Breast epithelium (tissue), 4 donors: ENCODE measurements around the gene CTNNA2. TPM values are rescaled to one million over a fixed set of nuclear protein-coding genes. Genes with fewer than 3 reads are reported as not detected.

Experiments used
- DNase-seq, 2 donors: peaks; one replicate each; pipeline ENCODE4 v3.0.0-alpha.2; 2019; ENCODE audit warnings: low spot score in 2 of 2
- H3K27ac ChIP-seq, 2 donors: fragments of 200-600 bp; sonication (generic) in 1 of 2; one replicate each; pipeline ENCODE4 v1.5.1; 2016 to 2019; ENCODE audit warnings: mild to moderate bottlenecking in 1 of 2
- H3K27me3 ChIP-seq, 2 donors: fragments of 200-600 bp; sonication (generic) in 1 of 2; one replicate each; pipeline versions ENCODE4 v1.5.1 to v1.6.0; 2017 to 2019; ENCODE audit warnings: control low read depth in 1 of 2, mild to moderate bottlenecking in 1 of 2
- H3K36me3 ChIP-seq: fragments of 200-600 bp; one replicate; pipeline ENCODE4 v1.5.1; 2019
- H3K4me1 ChIP-seq, 2 donors: fragments of 200-600 bp; sonication (generic); one replicate each; pipeline ENCODE4 v1.5.1; 2016 to 2019; ENCODE audit warnings: control low read depth in 1 of 2
- H3K4me3 ChIP-seq, 3 donors: fragments of 200-600 bp; sonication (generic); 1 replicate in 2 of 3; 2 replicates in 1 of 3; pipeline ENCODE4 v1.5.1; 2016 to 2019; ENCODE audit warnings: mild to moderate bottlenecking in 3 of 3, moderate library complexity in 2 of 3
- H3K9me3 ChIP-seq, 2 donors: fragments of 200-600 bp; sonication (generic) in 1 of 2; one replicate each; pipeline ENCODE4 v1.5.1; 2016 to 2019; ENCODE audit warnings: control low read depth in 1 of 2
- POLR2A ChIP-seq: fragments of 450-650 bp; IDR thresholded peaks from one replicate; pipeline ENCODE4 v1.6.1; 2016; ENCODE audit warnings: antibody characterized with exemption, mild to moderate bottlenecking, moderate library complexity
- POLR2AphosphoS5 ChIP-seq, 3 donors: sonication (generic); formaldehyde crosslinking; IDR thresholded peaks; one replicate each; pipeline ENCODE4 v1.6.1; 2017; ENCODE audit warnings: antibody characterized with exemption in 3 of 3
- intact Hi-C: fragments of 100-400 bp; cut with DNase I; formaldehyde crosslinking; loops from one replicate; pipeline ENCODE4 v1.15.1; 2023; ENCODE audit warnings: low total_unique reads
- total RNA-seq, 3 donors: library from RNA; depleted of rRNA; stranded (reverse); fragments of >200 nt; gene quantifications; one replicate each; pipeline ENCODE4 v1.1.0, GENCODE V29; 2016
- TF ChIP-seq, protein P1 (sequence below), 3 donors: fragments of 450-650 bp; IDR thresholded peaks; one replicate each; pipeline ENCODE4 v1.5.1; 2016 to 2017; ENCODE audit warnings: antibody characterized with exemption in 3 of 3, mild to moderate bottlenecking in 3 of 3, moderate library complexity in 3 of 3

Gene CTNNA2
- total RNA-seq, 3 donors from 2014 or later: 0.16 TPM; not detected in 2

DNA sequence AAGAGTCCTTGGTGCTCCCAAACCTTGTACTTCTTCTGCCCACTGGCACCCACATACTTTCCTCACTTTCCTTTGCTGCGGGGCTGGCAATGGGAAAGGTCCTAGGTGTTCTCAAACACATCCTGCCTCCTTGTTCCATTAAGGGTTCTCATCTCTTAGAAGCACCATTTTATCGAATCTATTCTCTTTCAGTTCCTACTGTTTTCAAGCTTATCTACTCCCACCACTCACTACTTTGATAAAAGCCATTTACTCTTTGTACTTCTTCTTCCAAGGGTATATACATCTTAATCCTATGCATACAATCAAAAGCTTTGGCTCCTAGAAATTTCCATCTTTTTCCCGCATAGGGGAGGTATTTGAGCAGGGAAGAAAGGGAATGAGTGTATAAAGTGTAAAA lies 868.8 kb downstream of the CTNNA2 start:
- H3K4me3 ChIP-seq: no peak overlapping the region
- no peak for DNase-seq
- H3K27ac ChIP-seq: no peak overlapping the region
- intact Hi-C loops: no loop called here
- no peaks in the 10 kb centered on the region for H3K27me3 ChIP-seq
- TF ChIP-seq, protein P1, sequence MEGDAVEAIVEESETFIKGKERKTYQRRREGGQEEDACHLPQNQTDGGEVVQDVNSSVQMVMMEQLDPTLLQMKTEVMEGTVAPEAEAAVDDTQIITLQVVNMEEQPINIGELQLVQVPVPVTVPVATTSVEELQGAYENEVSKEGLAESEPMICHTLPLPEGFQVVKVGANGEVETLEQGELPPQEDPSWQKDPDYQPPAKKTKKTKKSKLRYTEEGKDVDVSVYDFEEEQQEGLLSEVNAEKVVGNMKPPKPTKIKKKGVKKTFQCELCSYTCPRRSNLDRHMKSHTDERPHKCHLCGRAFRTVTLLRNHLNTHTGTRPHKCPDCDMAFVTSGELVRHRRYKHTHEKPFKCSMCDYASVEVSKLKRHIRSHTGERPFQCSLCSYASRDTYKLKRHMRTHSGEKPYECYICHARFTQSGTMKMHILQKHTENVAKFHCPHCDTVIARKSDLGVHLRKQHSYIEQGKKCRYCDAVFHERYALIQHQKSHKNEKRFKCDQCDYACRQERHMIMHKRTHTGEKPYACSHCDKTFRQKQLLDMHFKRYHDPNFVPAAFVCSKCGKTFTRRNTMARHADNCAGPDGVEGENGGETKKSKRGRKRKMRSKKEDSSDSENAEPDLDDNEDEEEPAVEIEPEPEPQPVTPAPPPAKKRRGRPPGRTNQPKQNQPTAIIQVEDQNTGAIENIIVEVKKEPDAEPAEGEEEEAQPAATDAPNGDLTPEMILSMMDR (IDR thresholded peaks at IDR 0.05): no peak
- TF ChIP-seq POLR2A: no peak
- TF ChIP-seq POLR2AphosphoS5 (IDR thresholded peaks at IDR 0.05): no peak
- H3K9me3 ChIP-seq: no peaks in the 10 kb centered on the region
- no peaks in the 10 kb centered on the region for H3K4me1 ChIP-seq
- H3K36me3 ChIP-seq: no peaks in the 10 kb centered on the region

DNA sequence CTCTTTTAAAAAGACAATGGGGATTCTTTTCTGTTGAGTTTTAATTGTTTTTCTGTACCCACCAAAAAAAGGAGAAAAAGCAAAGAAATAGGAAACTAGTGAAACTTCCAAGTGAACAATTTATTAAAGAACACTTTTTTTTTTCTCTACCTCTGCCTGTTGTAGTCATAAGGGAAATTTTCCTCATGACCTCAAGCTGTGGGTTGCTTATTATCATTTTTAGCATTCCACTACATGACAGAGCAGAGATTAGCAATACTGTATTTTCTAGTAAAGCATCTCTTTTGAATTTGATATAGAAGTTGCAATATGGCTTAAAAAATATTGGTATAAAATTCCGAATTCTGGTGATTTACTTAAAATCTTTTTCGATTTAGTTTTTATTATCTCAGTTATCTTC lies 879.6 kb downstream of the CTNNA2 start:
- DNase-seq: no peak
- no peaks in the 10 kb centered on the region for H3K36me3 ChIP-seq
- H3K4me3 ChIP-seq: no peak overlapping the region
- intact Hi-C loops: no loop called here
- H3K27me3 ChIP-seq: no peaks in the 10 kb centered on the region
- no peak for TF ChIP-seq POLR2A
- TF ChIP-seq POLR2AphosphoS5 (IDR thresholded peaks at IDR 0.05): no peak
- TF ChIP-seq, protein P1 (IDR thresholded peaks at IDR 0.05): no peak
- no peak overlapping the region for H3K27ac ChIP-seq
- no peaks in the 10 kb centered on the region for H3K4me1 ChIP-seq
- H3K9me3 ChIP-seq: no peaks in the 10 kb centered on the region

DNA sequence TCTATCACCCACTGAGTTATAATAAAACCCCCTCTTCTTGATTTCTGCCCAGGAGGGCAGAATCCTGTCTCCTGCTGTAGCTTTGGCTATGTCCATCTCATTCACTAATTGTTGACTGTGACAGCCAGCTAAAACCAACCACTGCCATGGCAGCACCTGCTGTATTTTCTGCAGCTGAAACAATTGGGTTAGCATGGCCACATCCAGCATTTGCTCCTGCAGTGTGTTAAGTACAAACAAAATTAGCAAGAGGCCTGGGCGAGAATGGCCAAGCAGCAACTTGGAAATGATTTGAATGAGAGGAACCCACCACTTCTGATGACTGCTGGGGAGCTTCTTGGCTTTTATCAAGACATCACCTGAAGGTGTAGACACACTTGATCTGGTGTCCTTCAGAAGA lies 881.1 kb downstream of the CTNNA2 start:
- Histone ChIP-seq H3K27me3 (no peaks in the 10 kb centered on the region), H3K36me3 (no peaks in the 10 kb centered on the region), H3K4me1 (no peaks in the 10 kb centered on the region), H3K27ac (no peak overlapping the region), H3K4me3 (no peak overlapping the region), H3K9me3 (no peaks in the 10 kb centered on the region)
- intact Hi-C loops: no loop called here
- TF ChIP-seq POLR2A (no peak), POLR2AphosphoS5 (IDR thresholded peaks at IDR 0.05) (no peak)
- TF ChIP-seq, protein P1 (IDR thresholded peaks at IDR 0.05): no peak
- DNase-seq: no peak

DNA sequence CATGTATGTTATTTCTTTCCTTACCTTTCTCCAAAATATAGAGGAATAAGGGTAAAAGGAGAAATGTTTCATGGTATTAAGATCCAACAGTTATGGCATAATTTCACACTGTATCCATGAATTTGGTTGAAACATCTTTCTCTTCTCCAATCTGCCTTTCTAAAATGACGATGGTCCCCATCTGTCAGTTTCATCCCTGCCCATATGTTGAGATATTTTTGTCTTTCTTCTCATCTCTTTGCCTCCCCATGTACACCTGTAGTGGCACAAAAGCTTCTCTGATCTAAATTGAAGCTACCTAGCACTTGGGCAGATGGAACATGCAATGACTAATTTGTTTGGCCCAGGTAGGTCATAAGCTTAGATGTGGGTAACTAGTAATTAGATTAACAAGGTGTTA lies 882.4 kb downstream of the CTNNA2 start:
- Histone ChIP-seq H3K9me3 (no peaks in the 10 kb centered on the region), H3K27ac (no peak overlapping the region), H3K4me1 (no peaks in the 10 kb centered on the region), H3K4me3 (no peak overlapping the region), H3K36me3 (no peaks in the 10 kb centered on the region), H3K27me3 (no peaks in the 10 kb centered on the region)
- intact Hi-C loops: no loop called here
- TF ChIP-seq, protein P1 (IDR thresholded peaks at IDR 0.05): no peak
- TF ChIP-seq POLR2AphosphoS5 (IDR thresholded peaks at IDR 0.05) (no peak), POLR2A (no peak)
- no peak for DNase-seq

DNA sequence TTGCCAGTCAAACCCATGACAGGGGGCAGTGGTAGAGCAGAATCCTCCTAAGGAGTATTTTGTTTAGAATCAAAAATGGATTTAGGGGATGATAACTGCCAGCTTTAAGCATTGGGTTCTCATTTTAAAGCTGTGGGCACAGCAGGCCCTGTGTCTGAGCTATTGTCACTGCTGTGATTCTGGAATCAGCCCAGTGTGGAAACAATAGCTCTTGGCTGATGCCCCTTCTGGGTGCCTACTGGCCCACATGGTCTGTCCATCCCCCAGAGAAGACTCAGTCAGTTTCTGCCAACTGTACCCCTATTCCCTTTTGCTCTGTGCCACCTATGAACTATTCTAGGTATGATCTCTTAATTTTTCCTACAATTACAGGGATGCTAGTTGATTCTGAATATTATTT lies 883.4 kb downstream of the CTNNA2 start:
- intact Hi-C loops: no loop called here
- TF ChIP-seq POLR2A (no peak), POLR2AphosphoS5 (IDR thresholded peaks at IDR 0.05) (no peak)
- TF ChIP-seq, protein P1 (IDR thresholded peaks at IDR 0.05): no peak
- Histone ChIP-seq H3K4me3 (no peak overlapping the region), H3K27ac (no peak overlapping the region), H3K4me1 (no peaks in the 10 kb centered on the region), H3K36me3 (no peaks in the 10 kb centered on the region), H3K27me3 (no peaks in the 10 kb centered on the region), H3K9me3 (no peaks in the 10 kb centered on the region)
- no peak for DNase-seq
